Vagina (tissue), 2 donors: ENCODE measurements around the gene PLP1. TPM values are rescaled to one million over a fixed set of nuclear protein-coding genes. Genes with fewer than 3 reads are reported as not detected.
"Not testable (repeated sequence)": the region's sequence is repeated elsewhere in the genome, so short reads cannot be mapped to it uniquely, and the experiment has no call there.

Experiments used
- DNase-seq, 2 donors: peaks; one replicate each; pipeline ENCODE4 v3.0.0-alpha.2; 2017; ENCODE audit errors: extremely low spot score in 2 of 2
- H3K27ac ChIP-seq: fragments of 200-600 bp; sonication (generic); one replicate; pipeline ENCODE4 v1.5.1; 2019
- H3K27me3 ChIP-seq: fragments of 200-600 bp; sonication (generic); one replicate; pipeline ENCODE4 v1.5.1; 2019
- H3K36me3 ChIP-seq, 2 donors: fragments of 200-600 bp; sonication (generic); one replicate each; pipeline ENCODE4 v1.5.1; 2017 to 2019
- H3K4me1 ChIP-seq: fragments of 200-600 bp; sonication (generic); one replicate; pipeline ENCODE4 v1.5.1; 2019
- H3K4me3 ChIP-seq, 2 donors: fragments of 200-600 bp; sonication (generic); 1 replicate in 1 of 2; 2 replicates in 1 of 2; pipeline ENCODE4 v1.5.1; 2016 to 2019
- H3K9me3 ChIP-seq: fragments of 200-600 bp; sonication (generic); one replicate; pipeline ENCODE4 v1.5.1; 2019
- CTCF ChIP-seq, 3 experiments: fragments of 450-650 bp in 2 of 3; fragments of 200-600 bp in 1 of 3; sonication (generic) in 1 of 3; IDR thresholded peaks; one replicate each; pipeline ENCODE4 v1.5.1; 2017 to 2019; ENCODE audit warnings: antibody characterized with exemption in 3 of 3, mild to moderate bottlenecking in 2 of 3, moderate library complexity in 2 of 3
- POLR2A ChIP-seq, 2 donors: fragments of 450-650 bp; IDR thresholded peaks; one replicate each; pipeline ENCODE4 v1.6.1; 2017; ENCODE audit warnings: antibody characterized with exemption in 2 of 2, mild to moderate bottlenecking in 2 of 2, moderate library complexity in 2 of 2
- POLR2AphosphoS5 ChIP-seq, 2 donors: sonication (generic); formaldehyde crosslinking; IDR thresholded peaks; one replicate each; pipeline ENCODE4 v1.9.0; 2017; ENCODE audit warnings: antibody characterized with exemption in 2 of 2, mild to moderate bottlenecking in 2 of 2, low read depth in 1 of 2; ENCODE audit not compliant: insufficient read depth in 1 of 2
- intact Hi-C: fragments of 100-400 bp; cut with DNase I; formaldehyde crosslinking; loops from one replicate; pipeline ENCODE4 v1.15.1; 2023
- total RNA-seq: library from RNA; depleted of rRNA; stranded (reverse); fragments of >200 nt; gene quantifications from one replicate; pipeline ENCODE4 v1.2.3, GENCODE V29; 2016

PLP1 gene
- total RNA-seq, 1 donor from 2014 or later = 8.8 TPM

GRCh38 chrX:103797691-103798090 is 21.1 kb downstream of the PLP1 start:
- Histone ChIP-seq H3K36me3 (no peaks in the 10 kb centered on the region), H3K4me3 (no peak overlapping the region), H3K27ac (no peak overlapping the region), H3K4me1 (no peaks in the 10 kb centered on the region), H3K9me3 (no peaks in the 10 kb centered on the region), H3K27me3 (no peaks in the 10 kb centered on the region)
- TF ChIP-seq POLR2AphosphoS5 (IDR thresholded peaks at IDR 0.05; ENCODE audit: insufficient read depth in 1 of 2, low read depth in 1 of 2) = no peak
- TF ChIP-seq POLR2A (IDR thresholded peaks at IDR 0.05) = no peak
- TF ChIP-seq CTCF (IDR thresholded peaks at IDR 0.05) = no peak
- DNase-seq = no peak
- intact Hi-C loops = no loop called here

GRCh38 chrX:103800318-103800717 is 23.7 kb downstream of the PLP1 start:
- H3K4me3 ChIP-seq = no peak overlapping the region
- DNase-seq = no peak
- H3K9me3 ChIP-seq = no peaks in the 10 kb centered on the region
- no peaks in the 10 kb centered on the region for H3K27me3 ChIP-seq
- TF ChIP-seq CTCF (IDR thresholded peaks at IDR 0.05) = no peak
- TF ChIP-seq POLR2AphosphoS5 (IDR thresholded peaks at IDR 0.05; ENCODE audit: insufficient read depth in 1 of 2, low read depth in 1 of 2) = no peak
- TF ChIP-seq POLR2A (IDR thresholded peaks at IDR 0.05) = no peak
- H3K4me1 ChIP-seq = no peaks in the 10 kb centered on the region
- H3K36me3 ChIP-seq = no peaks in the 10 kb centered on the region
- intact Hi-C loops = no loop called here
- H3K27ac ChIP-seq = no peak overlapping the region

- TF ChIP-seq POLR2AphosphoS5 (IDR thresholded peaks at IDR 0.05; ENCODE audit: insufficient read depth in 1 of 2, low read depth in 1 of 2) = no peak
- no peak for TF ChIP-seq POLR2A (IDR thresholded peaks at IDR 0.05)
- no peak for TF ChIP-seq CTCF (IDR thresholded peaks at IDR 0.05)
- DNase-seq = no peak
- no peak overlapping the region for H3K27ac ChIP-seq
- no peaks in the 10 kb centered on the region for H3K27me3 ChIP-seq
- no peak overlapping the region for H3K4me3 ChIP-seq
- H3K4me1 ChIP-seq = no peaks in the 10 kb centered on the region
- H3K9me3 ChIP-seq = no peaks in the 10 kb centered on the region
- H3K36me3 ChIP-seq = no peaks in the 10 kb centered on the region
- intact Hi-C loops = no loop called here
Observed at GRCh38 chrX:103805860-103806259, 29.2 kb downstream of the PLP1 start.

- H3K27ac ChIP-seq = no peak overlapping the region
- intact Hi-C loops = no loop called here
- H3K9me3 ChIP-seq = no peaks in the 10 kb centered on the region
- H3K4me1 ChIP-seq = no peaks in the 10 kb centered on the region
- no peaks in the 10 kb centered on the region for H3K27me3 ChIP-seq
- no peak overlapping the region for H3K4me3 ChIP-seq
- TF ChIP-seq POLR2AphosphoS5 (IDR thresholded peaks at IDR 0.05; ENCODE audit: insufficient read depth in 1 of 2, low read depth in 1 of 2) (no peak), POLR2A (IDR thresholded peaks at IDR 0.05) (no peak), CTCF (IDR thresholded peaks at IDR 0.05) (no peak)
- DNase-seq = no peak
- no peaks in the 10 kb centered on the region for H3K36me3 ChIP-seq
Observed at GRCh38 chrX:103806862-103807474, 30.3 kb downstream of the PLP1 start.

GRCh38 chrX:103811858-103812257 is 35.2 kb downstream of the PLP1 start:
- Histone ChIP-seq H3K9me3 (no peaks in the 10 kb centered on the region), H3K27me3 (no peaks in the 10 kb centered on the region), H3K4me3 (no peak overlapping the region), H3K27ac (no peak overlapping the region), H3K4me1 (no peaks in the 10 kb centered on the region), H3K36me3 (no peaks in the 10 kb centered on the region)
- intact Hi-C loops = no loop called here
- TF ChIP-seq POLR2A (IDR thresholded peaks at IDR 0.05) (no peak), CTCF (IDR thresholded peaks at IDR 0.05) (no peak), POLR2AphosphoS5 (IDR thresholded peaks at IDR 0.05; ENCODE audit: insufficient read depth in 1 of 2, low read depth in 1 of 2) (no peak)
- no peak for DNase-seq

GRCh38 chrX:103817101-103817500 is 40.5 kb downstream of the PLP1 start:
- H3K9me3 ChIP-seq, DNase-seq, H3K36me3 ChIP-seq, H3K27ac ChIP-seq, intact Hi-C loops, H3K4me1 ChIP-seq, H3K27me3 ChIP-seq, H3K4me3 ChIP-seq: not testable (repeated sequence)
